ENCODE measurements around the gene CD2AP. TPM values are rescaled to one million over a fixed set of nuclear protein-coding genes. Genes with fewer than 3 reads are reported as not detected.
A peak's percentile ranks its signal among the peaks of the same experiment; 100 is the strongest.
"Not testable (repeated sequence)": the region's sequence is repeated elsewhere in the genome, so short reads cannot be mapped to it uniquely, and the experiment has no call there.

Gene CD2AP, protein sequence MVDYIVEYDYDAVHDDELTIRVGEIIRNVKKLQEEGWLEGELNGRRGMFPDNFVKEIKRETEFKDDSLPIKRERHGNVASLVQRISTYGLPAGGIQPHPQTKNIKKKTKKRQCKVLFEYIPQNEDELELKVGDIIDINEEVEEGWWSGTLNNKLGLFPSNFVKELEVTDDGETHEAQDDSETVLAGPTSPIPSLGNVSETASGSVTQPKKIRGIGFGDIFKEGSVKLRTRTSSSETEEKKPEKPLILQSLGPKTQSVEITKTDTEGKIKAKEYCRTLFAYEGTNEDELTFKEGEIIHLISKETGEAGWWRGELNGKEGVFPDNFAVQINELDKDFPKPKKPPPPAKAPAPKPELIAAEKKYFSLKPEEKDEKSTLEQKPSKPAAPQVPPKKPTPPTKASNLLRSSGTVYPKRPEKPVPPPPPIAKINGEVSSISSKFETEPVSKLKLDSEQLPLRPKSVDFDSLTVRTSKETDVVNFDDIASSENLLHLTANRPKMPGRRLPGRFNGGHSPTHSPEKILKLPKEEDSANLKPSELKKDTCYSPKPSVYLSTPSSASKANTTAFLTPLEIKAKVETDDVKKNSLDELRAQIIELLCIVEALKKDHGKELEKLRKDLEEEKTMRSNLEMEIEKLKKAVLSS
- polyA plus RNA-seq (ENCODE audit: insufficient read length in 4 of 4): 10 to 100 TPM; 64.1 to 87.6 (median 76.0) TPM

DNA sequence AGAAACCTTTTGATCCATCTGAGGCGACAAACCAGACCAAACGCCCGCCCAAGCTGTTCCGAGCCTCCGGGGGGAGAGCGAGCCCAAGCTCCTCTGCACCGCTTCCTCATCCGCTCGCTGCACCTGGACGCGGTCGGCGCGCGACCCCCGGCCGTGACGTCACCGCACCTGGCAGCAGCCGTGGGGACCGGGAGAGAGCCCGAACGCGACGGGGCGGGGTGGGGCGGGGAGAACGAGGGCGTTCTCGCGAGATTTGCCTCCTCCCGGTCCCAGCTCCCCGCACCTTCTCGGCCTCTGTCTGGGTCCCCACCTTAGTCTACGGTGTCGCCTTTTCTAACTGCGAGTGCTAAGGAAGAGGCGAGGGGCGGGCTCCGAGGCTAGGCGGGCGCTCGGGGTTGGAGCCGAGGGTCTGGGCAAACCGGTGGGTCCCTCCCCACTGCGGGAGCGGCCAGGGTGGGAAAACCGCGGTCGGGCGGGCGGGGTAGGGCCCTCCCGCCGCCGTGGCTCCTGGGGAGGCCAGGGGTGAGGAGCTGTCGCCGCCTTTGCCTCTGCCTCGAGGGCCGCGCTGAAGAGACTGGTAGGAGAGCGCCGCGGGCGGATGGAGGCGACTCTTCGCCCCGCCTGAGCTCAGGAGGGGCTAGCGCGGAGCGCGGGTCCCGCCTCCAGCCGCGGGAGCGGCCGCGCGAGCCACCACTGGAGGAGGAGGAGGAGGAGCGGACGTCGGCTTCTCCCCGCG, at the start of gene CD2AP:
TSS of gene CD2AP (plus strand) at position 293 of the 736 bp plus-strand sequence. CDS start 456 bp downstream, outside the sequence.
- peak; percentile 79 to 87 (median 83) for DNase-seq (ENCODE audit: low read depth in 4 of 4, low spot score in 2 of 4)

DNA sequence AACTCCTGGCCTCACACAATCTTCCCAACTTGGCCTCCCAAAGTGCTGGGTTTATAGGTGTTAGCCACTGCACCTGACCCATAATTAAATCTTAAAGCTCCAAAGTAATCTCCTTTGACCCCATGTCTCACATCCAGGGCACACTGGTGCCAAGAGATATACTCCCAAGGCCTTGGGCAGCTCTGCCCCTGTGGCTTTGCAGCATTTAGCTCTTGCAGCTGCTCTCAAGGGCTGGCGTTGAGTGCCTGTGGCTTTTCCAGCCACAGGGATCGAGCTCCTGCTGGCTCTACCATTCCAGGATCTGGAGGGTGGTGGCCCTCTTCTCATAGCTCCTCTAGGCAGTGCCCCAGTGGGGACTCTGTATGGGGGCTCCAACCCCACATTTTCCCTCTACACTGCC, 49.3 kb upstream of the CD2AP start:
- no peak for DNase-seq (ENCODE audit: low read depth in 4 of 4, low spot score in 2 of 4)

DNA sequence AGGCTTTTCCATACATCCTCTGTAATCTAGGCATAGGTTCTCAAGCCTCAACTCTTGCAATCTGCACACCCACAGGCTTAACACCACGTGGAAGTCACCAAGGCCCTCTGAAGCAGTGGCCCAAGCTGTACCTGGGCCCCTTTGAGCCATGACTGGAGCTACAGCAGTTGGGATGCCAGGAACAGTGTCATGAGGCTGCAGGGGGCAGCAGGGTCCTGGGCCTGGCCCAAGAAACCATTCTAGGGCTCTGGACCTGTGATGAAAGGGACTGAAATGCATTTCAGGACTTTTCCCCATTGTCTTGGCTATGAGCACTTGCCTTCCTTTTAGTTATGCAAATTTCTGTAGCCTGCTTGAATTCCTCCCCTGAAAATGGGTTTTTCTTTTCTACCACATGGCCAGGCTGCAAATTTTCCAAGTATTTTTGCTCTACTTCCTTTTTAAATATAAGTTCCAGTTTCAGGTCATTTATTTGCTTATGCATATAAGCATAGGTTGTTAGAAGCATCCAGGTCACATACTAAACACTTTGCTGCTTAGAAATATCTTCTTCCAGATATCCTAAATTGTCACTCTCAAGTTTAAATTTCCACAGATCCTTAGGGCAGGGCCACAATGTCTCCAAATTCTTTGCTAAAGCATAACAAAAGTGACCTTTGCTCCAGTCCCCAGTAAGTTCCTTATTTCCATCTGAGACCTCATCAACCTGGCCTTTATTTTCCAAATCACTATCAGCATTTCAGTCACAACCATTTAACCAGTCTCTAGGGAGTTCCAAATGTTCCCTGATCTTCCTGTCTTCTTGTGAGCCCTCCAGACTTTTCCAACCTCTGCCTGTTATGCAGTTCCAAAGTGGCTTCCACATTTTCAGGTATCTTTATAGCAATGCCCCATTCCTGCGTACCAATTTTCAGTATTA, 48.6 kb upstream of the CD2AP start:
- no peak for DNase-seq (ENCODE audit: low read depth in 4 of 4, low spot score in 2 of 4)

DNA sequence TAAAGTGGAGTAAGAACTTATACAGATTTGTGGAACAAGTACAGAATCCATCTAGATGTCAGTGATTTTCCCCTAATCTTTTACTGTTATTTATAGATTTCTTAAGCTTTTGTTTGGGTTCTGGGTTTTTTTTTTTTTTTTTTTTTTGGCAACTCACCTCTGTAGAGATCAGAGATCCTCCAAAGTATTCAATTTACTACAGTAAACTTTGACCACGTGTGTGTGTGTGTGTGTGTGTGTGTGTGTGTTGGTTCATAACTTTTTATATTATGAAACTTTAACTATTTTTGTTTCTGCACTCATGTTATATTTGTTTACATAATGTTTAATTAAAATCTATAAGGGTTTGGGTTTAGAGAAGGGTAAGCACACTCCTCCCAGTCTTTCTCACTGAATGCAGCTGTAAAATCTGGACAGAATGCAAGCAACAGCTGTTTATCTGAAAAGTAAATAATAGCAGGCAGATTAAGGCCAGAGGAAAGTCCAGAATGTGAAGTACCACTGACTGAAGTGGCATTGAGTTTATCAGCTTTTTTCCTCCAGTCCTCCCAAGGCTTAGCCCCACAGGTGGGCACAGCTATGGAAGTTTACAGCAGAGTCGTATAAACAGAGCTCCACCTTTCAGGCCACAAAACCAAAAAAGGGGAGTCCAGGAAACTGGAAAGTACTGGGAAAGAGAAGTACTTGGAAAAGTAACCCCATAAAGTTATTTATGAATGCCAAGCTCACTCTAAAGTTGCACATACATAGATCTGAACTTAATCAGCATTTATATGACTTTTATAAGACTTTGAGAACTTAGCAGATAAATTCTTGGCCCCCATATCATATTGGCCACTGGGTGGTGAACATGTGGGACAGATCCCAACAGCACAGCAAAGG, 43.0 kb upstream of the CD2AP start:
- peak in 1 of 4 donors; percentile 23 for DNase-seq (ENCODE audit: low read depth in 4 of 4, low spot score in 2 of 4)

DNA sequence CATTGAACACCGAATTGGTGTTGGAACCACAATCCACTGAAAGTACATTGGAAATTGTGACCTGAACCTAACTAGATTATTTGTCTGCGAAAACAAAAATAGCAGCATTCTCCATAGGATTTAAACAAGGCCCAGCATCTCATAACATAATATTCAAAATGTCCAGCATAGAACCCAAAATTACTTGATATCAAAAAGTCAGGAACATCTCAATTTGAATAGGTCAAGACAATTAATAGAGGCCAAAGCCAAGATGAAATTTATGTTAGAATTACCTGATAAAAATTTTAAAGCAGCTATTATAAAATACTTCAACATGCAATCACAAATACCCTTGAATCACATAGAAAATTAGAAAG, 42.4 kb upstream of the CD2AP start:
- DNase-seq (ENCODE audit: low read depth in 4 of 4, low spot score in 2 of 4): no peak

DNA sequence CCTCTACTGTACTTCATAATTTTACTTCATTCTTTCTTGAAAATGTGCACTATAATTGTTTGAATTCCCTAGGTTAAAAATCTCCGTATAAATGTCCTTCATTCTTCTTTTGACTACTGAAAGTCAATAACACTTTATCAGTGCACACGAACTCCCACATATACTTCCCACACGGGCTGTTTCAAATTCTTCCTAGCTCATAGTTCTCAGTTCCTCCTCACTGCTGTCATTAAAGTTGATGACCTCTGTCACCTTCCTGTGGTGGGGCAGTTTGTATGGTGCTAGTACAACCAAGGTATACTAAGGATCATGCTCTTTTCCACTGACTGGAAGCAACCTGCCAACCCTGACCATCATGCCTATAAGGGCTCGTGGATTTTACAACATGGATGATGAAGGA, 40.0 kb upstream of the CD2AP start:
- no peak for DNase-seq (ENCODE audit: low read depth in 4 of 4, low spot score in 2 of 4)

DNA sequence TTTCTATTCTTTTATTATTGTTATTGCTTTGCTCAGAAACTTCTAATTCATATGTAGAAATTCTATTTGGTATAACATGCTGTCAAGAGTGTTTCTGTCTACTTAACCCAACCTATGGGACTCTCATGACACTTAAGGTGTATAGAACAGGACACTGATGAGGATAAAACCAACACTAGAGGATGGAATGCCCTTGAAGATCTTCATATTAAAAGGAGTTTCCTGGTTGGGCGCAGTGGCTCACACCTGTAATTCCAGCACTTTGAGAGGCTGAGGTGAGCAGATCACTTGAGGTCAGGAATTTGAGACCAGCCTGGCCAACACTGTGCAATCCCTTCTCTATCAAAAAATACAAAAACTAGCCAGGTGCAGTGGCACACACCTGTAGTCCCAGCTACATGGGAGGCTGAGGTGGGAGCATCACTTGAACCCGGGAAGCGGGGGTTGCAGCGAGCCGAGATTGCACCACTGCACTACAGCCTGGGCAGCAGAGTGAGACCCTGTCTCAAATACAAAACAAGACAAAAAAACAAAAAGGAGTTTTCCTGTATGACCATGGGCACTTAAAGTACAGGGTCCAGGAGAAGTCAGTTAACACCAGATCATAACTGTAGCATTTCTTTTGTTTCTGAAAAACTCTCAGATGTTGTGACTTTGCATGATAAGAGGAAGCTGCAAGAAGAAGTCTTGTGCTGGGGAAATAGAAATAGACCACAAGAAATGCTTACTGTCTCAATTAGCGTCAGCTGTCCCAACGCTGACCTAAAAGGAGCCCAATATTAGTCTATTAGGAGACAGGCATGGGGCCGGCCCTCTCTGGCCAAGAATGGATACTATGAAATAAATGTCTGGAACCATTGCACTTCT, 38.9 kb upstream of the CD2AP start:
- DNase-seq (ENCODE audit: low read depth in 4 of 4, low spot score in 2 of 4): no peak

DNA sequence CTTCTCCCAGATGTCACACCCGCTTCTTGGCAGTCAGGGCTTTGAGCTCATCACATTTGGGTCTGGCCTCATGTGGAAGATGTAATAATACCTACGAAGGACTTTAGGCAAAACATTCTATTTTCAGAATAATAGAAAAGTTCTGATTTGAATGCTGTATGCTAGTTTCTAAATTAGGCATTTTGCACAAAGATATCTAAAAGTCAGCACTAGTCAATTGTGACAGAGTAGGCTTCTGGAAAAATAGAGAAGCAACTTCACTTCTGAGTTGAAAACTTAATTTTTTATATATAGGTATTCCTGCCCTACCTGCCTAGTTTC, 38.3 kb upstream of the CD2AP start:
- no peak for DNase-seq (ENCODE audit: low read depth in 4 of 4, low spot score in 2 of 4)

DNA sequence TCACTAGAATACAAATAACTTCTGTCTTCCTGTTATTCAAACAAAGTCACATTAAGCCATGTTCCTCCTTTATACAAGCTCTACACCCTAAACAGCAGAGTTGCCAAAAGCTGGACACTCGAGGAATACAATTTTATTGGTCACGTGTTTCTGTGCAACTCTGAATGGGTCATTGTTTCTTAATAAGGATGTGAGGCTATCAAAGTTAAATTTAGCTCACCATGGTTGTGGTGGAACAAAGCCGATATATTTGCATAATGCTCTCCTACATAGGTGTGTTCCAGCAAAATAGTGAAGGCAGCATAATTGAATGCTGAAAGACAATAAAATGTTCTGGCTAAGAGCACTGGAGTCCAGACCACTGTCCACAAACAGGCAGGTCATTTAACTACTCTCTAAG, 36.9 kb upstream of the CD2AP start:
- no peak for DNase-seq (ENCODE audit: low read depth in 4 of 4, low spot score in 2 of 4)

DNA sequence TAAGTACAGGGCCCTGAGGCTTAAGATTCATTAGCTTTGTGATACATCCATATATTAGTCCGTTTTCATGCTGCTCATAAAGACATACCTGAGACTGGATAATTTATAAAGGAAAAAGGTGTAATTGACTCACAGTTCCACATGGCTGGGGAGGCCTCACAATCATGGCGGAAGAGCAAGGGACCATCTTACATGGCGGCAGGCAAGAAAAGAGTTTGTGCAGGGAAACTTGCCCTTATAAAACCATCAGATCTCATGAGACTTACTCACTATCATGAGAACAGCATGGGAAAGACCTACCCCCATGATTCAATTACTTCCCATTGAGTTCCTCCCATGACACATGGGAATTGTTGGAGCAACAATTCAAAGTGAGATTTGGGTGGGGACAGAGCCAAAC, 32.6 kb upstream of the CD2AP start:
- DNase-seq (ENCODE audit: low read depth in 4 of 4, low spot score in 2 of 4): not testable (repeated sequence)

DNA sequence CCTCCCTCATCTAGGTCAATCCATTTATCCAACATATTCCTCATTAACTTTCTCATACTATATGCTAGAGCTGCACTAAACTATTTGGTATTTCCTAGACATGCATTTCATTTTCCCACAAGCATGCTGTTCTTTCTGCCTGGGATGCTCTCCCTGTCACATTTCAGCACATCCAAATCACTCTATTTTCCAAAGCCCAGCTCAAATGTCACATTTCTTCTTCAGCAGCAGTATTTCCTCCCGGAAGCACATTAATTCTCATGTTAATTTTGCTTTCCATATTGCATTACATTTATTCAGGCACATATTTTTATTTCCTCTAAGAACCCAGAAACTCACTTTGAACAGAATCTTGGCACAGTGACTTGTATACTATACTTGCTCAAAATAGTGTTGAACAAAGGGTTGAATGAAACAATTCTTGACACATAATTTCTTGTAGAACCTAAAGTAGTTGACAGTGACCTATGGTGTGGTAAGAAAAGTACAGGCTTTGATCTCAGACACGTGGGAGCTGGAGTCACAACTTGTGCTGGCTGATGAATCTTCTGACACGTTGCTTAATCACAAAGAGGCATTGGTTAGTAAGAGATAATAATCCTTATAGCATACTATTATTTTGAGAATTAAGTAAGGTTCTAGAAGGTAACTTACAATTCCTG, 30.8 kb upstream of the CD2AP start:
- no peak for DNase-seq (ENCODE audit: low read depth in 4 of 4, low spot score in 2 of 4)

DNA sequence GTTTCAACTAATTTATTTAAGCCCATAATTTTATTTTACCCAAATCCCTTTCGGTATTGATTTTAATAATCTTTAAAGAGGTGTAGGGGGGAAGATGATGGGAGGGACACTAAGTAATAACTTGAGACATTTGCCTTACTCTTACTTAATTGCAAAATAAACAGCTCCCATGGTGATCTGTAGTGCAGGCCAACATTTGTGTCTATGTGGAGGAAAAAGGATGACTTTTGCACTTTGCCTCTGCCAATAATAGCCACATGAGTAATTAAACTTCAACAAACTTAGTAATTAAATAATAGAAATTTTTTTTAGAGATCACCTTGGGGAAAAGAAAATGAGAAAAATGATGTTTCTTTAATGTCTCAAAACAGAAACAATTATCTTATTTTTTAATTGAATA, 29.9 kb upstream of the CD2AP start:
- no peak for DNase-seq (ENCODE audit: low read depth in 4 of 4, low spot score in 2 of 4)

DNA sequence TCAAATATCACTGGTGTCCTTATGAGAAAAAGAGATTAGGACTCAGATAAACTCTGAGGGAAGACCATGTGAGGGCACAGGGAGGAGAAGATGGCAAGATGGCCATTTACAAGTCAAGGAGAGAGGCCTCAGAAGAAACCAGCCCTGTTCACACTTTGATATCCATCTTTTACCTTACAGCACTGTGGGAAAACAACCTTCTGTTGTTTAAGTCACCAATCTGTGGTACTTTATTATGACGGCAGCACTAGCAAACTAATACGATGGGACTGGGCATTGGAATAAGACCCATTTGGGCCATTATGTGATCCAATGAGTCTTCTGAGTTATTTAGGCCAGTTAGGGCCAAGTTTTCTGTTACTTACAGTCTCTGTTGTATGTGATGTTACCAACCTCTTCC, 26.4 kb upstream of the CD2AP start:
- DNase-seq (ENCODE audit: low read depth in 4 of 4, low spot score in 2 of 4): no peak

DNA sequence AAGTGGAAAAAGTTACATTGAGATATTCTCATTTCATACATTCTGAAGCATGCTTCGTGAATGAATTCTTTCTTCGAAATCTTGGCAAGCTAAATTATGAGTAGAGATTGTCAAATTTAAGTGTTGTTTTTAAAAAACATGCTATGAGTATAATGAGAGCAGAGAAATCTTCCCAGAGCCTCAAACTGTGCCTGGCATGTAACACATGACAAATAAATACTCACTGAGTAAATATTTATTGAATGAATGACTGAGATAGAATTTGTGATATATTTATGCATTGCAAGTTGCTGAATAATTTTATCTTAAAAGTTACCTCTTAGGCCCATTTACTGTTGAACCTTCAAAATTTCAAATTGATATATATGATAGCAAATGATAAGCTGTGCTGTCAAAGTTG, 24.7 kb upstream of the CD2AP start:
- no peak for DNase-seq (ENCODE audit: low read depth in 4 of 4, low spot score in 2 of 4)

DNA sequence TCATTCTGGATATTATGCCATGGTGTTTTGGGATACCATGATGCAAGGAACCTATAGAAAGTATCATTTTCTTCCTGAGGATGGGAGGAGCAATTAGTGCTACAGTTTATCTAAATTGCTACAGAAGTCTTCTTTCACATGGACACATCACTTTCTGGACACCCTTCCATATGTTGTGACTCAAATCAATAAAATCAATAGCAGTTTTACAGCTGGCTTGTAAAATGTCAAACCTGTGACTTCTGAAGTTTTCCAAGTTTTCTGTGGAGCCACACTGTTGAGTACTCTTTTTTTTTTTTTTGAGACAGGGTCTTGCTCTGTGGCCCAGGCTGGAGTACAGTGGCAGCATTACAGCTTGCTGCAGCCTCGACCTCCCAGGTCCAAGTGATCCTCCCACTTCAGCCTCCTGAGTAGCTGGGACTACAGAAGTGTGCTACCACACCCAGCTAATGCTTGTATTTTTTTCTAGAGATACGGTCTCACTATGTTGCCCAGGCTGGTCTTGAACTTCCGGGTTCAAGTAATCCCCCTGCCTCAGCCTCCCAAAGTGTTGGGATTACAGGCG, 24.1 kb upstream of the CD2AP start:
- no peak for DNase-seq (ENCODE audit: low read depth in 4 of 4, low spot score in 2 of 4)

DNA sequence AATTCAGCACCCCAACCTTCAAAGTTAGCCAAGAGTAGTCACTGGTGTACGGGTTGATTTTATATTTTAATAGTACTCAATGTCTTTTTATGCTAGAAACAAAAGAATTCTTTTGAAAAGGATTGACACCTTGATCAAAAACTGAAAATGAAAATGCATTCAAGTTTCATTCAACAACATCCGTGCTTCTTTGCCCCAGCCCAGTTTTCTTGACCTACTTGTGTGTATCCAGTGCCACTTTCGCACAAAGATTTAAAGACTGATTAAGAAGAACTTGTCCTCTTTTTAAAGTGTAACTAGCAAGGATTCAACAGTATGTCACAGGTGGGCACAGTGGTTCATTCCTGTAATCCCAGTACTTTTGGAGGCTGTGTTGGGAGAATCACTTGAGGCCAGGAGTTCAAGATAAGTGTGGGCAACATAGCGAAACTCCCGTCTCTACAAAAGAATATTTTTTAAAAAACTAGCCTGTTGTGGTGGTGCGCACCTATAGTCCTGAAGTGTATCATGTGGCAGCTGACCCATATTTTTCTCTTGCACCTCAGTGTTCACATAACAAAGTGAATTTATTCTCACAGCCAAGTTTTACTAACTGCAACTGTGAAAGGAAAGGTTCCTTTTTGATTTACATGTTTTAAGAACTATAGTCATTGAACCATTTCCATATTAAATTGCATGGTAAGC, 22.7 kb upstream of the CD2AP start:
- DNase-seq (ENCODE audit: low read depth in 4 of 4, low spot score in 2 of 4): no peak

DNA sequence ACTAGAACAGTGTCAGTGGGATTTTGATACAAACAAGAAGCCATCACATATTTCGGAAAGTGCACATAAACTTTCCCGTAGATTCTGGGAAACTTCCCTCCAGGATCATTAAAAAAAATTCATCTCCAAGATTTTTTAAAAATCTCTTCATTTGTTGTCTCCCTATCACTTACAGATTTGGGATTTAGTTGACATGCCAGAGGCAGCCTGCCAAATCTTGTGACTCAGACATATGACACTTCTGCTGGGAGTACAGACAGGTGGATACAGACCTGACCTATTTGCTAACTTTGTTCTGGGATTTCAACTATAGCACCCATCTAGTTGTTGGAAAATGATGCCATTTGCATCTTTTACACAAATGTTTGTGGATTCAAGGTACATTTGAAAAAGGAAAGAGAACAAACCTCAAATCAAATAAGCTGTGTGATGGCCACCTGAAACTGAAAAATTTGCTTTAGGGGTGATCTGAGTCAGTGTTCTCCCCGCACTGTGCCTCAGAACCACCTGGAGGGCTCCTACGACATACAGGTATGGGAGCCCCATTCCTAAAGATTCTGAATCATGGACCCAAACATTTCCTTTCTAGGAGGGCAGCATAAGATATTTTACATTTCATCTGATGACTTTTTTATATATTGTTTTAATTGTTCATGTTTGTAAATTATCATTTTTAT, 21.9 kb upstream of the CD2AP start:
- DNase-seq (ENCODE audit: low read depth in 4 of 4, low spot score in 2 of 4): no peak
